Choroid plexus epithelial cell (primary cell): Measurements from ENCODE around the gene KNSTRN.

Experiments used
- DNase-seq: peaks from one replicate; pipeline ENCODE4 v3.0.0-alpha.2; 2010; ENCODE audit warnings: low read depth
- H3K4me3 ChIP-seq: 2 replicates; pipeline ENCODE4 v1.5.1; 2011; ENCODE audit warnings: low read depth, mild to moderate bottlenecking, control low read depth, low read length, moderate library complexity
- CTCF ChIP-seq: conservative IDR thresholded peaks from 2 replicates; pipeline ENCODE4 v1.5.1; 2011; ENCODE audit warnings: low read depth, mild to moderate bottlenecking, control low read depth, inconsistent platforms, low read length, moderate library complexity

KNSTRN gene

GRCh38 chr15:40388941-40389823 lies 6.7 kb downstream of the KNSTRN start:
- peak; percentile 83 for DNase-seq
- TF ChIP-seq CTCF, result no peak
- H3K4me3 ChIP-seq, result no peak overlapping the region

- H3K4me3 ChIP-seq, result no peak overlapping the region
- no peak for TF ChIP-seq CTCF
- no peak for DNase-seq
Observed at GRCh38 chr15:40389824-40390595, 7.5 kb downstream of the KNSTRN start.

GRCh38 chr15:40392986-40393948 lies 10.7 kb downstream of the KNSTRN start:
- no peak overlapping the region for H3K4me3 ChIP-seq
- no peak for TF ChIP-seq CTCF
- peak; percentile 24 for DNase-seq

GRCh38 chr15:40397688-40398412 lies 15.3 kb downstream of the KNSTRN start:
- DNase-seq, result no peak
- TF ChIP-seq CTCF, result no peak
- H3K4me3 ChIP-seq, result no peak overlapping the region

GRCh38 chr15:40398413-40398873 lies 15.9 kb downstream of the KNSTRN start:
- no peak for TF ChIP-seq CTCF
- DNase-seq, result no peak
- no peak overlapping the region for H3K4me3 ChIP-seq

- no peak for TF ChIP-seq CTCF
- DNase-seq, result no peak
- no peak overlapping the region for H3K4me3 ChIP-seq
Observed at GRCh38 chr15:40399370-40399769, 16.8 kb downstream of the KNSTRN start.
